Lower lobe of right lung (tissue), 2 donors: ENCODE data around the gene HTD2. TPM values are rescaled to one million over a fixed set of nuclear protein-coding genes. Genes with fewer than 3 reads are reported as not detected.

Experiments
- ATAC-seq, 2 donors: fragments of 200-7000 bp; cut with Tn5 transposase; one replicate each; pipeline ENCODE4 v1.9.1; 2020 to 2022; ENCODE audit warnings: mild to moderate bottlenecking in 2 of 2, moderate library complexity in 2 of 2
- DNase-seq: peaks from one replicate; pipeline ENCODE4 v3.0.0-alpha.2; 2020
- H3K27ac ChIP-seq: fragments of 200-600 bp; one replicate; pipeline ENCODE4 v1.8.0; 2022
- H3K27me3 ChIP-seq: fragments of 200-600 bp; one replicate; pipeline ENCODE4 v1.8.0; 2022; ENCODE audit warnings: low read depth
- H3K36me3 ChIP-seq: fragments of 200-600 bp; one replicate; pipeline ENCODE4 v1.8.0; 2022; ENCODE audit warnings: mild to moderate bottlenecking
- H3K4me1 ChIP-seq: fragments of 200-600 bp; one replicate; pipeline ENCODE4 v1.8.0; 2022
- H3K4me3 ChIP-seq: fragments of 200-600 bp; one replicate; pipeline ENCODE4 v1.8.0; 2022; ENCODE audit warnings: mild to moderate bottlenecking
- H3K9me3 ChIP-seq: fragments of 200-600 bp; one replicate; pipeline ENCODE4 v1.8.0; 2022
- intact Hi-C: fragments of 100-400 bp; cut with DNase I; formaldehyde crosslinking; loops from one replicate; pipeline ENCODE4 v1.11.0; 2022
- total RNA-seq: library from RNA; stranded (reverse); fragmentation: NEBNext Ultra II Directional; extraction: Animal tissue kit (Norgen Biotek cat#: 25700); gene quantifications from one replicate; pipeline ENCODE4 v1.2.1, GENCODE V29; 2021
- TF ChIP-seq, protein P1 (sequence below): fragments of 200-600 bp; IDR thresholded peaks from one replicate; pipeline ENCODE4 v1.8.0; 2022; ENCODE audit warnings: antibody characterized with exemption, mild to moderate bottlenecking
- donor health status: DM: no; HTN: yes; CAD: no; lungs with severe emphysema.

The HTD2 gene
- total RNA-seq, 1 donor from 2014 or later, result 8.7 TPM

DNA sequence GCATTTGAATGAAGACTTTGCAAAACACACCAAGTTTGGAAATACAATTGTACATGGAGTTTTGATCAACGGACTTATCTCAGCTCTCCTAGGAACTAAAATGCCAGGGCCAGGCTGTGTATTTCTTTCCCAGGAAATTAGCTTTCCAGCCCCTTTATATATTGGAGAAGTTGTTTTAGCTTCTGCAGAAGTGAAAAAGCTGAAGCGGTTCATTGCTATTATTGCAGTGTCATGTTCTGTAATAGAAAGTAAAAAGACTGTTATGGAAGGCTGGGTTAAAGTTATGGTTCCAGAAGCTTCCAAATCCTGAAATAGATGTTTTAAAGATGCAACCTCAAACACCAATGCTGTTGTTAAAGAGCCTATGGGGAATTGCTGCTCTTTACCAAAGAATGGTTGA, 11.5 kb downstream of the HTD2 start:
- H3K27me3 ChIP-seq, result no peaks in the 10 kb centered on the region
- H3K9me3 ChIP-seq, result no peaks in the 10 kb centered on the region
- H3K4me1 ChIP-seq, result no peaks in the 10 kb centered on the region
- no peak overlapping the region for H3K27ac ChIP-seq
- no peak for DNase-seq
- no peak for ATAC-seq
- H3K4me3 ChIP-seq, result no peak overlapping the region
- intact Hi-C loops, result no loop called here
- H3K36me3 ChIP-seq, result peaks cover 73% of the 10 kb centered on the region
- TF ChIP-seq, protein P1, sequence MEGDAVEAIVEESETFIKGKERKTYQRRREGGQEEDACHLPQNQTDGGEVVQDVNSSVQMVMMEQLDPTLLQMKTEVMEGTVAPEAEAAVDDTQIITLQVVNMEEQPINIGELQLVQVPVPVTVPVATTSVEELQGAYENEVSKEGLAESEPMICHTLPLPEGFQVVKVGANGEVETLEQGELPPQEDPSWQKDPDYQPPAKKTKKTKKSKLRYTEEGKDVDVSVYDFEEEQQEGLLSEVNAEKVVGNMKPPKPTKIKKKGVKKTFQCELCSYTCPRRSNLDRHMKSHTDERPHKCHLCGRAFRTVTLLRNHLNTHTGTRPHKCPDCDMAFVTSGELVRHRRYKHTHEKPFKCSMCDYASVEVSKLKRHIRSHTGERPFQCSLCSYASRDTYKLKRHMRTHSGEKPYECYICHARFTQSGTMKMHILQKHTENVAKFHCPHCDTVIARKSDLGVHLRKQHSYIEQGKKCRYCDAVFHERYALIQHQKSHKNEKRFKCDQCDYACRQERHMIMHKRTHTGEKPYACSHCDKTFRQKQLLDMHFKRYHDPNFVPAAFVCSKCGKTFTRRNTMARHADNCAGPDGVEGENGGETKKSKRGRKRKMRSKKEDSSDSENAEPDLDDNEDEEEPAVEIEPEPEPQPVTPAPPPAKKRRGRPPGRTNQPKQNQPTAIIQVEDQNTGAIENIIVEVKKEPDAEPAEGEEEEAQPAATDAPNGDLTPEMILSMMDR, result no peak

DNA sequence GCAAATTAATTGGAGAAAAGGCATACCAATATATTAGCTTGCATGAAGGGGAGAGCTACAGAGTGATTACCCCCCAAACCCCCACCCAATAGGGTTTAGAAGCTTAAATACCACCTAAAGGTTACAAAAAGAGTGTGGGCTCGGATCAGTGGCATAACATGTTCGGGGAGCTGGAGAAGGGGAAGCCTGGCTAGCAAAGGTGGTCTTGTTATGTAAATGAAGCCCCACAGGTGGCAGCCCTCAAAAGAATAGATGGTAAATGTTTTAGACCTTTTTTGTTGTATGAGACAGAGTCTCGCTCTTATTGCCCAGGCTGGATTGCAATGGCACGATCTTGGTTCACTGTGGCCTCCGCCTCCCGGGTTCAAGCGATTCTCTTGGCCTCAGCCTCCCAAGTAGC, 15.5 kb downstream of the HTD2 start:
- Histone ChIP-seq H3K36me3 (peaks cover 35% of the 10 kb centered on the region), H3K4me3 (no peak overlapping the region), H3K4me1 (peaks cover 11% of the 10 kb centered on the region), H3K9me3 (no peaks in the 10 kb centered on the region), H3K27me3 (no peaks in the 10 kb centered on the region), H3K27ac (no peak overlapping the region)
- intact Hi-C loops, result loop anchor here (10.0 kb wide), 1 partner anchor 93 kb away; no protein-coding TSS in a partner anchor
- DNase-seq, result no peak
- no peak for ATAC-seq
- TF ChIP-seq, protein P1, result no peak

DNA sequence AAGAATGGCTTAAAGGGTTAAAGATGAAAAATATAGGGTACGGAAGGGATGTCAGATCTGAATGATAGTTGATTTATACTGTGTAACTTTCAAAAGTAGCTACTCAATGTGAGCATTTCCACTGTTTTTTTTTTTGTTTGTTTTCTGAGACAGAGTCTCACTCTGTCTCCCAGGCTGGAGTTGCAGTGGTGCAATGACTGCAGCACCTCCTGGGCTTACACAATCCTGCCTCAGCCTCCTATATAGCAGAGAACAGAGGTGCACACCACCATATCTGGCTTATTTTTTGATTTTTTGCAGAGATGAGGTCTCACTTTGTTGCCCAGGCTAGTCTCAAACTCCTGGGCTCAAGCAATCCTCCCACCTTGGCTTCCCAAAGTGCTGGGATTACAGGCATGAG, 16.5 kb downstream of the HTD2 start:
- TF ChIP-seq, protein P1, result no peak
- Histone ChIP-seq H3K27ac (no peak overlapping the region), H3K9me3 (no peaks in the 10 kb centered on the region), H3K4me1 (peaks cover 11% of the 10 kb centered on the region), H3K36me3 (peaks cover 25% of the 10 kb centered on the region), H3K4me3 (no peak overlapping the region), H3K27me3 (no peaks in the 10 kb centered on the region)
- no peak for DNase-seq
- intact Hi-C loops, result loop anchor here (10.0 kb wide), 1 partner anchor 92 kb away; no protein-coding TSS in a partner anchor
- no peak for ATAC-seq

DNA sequence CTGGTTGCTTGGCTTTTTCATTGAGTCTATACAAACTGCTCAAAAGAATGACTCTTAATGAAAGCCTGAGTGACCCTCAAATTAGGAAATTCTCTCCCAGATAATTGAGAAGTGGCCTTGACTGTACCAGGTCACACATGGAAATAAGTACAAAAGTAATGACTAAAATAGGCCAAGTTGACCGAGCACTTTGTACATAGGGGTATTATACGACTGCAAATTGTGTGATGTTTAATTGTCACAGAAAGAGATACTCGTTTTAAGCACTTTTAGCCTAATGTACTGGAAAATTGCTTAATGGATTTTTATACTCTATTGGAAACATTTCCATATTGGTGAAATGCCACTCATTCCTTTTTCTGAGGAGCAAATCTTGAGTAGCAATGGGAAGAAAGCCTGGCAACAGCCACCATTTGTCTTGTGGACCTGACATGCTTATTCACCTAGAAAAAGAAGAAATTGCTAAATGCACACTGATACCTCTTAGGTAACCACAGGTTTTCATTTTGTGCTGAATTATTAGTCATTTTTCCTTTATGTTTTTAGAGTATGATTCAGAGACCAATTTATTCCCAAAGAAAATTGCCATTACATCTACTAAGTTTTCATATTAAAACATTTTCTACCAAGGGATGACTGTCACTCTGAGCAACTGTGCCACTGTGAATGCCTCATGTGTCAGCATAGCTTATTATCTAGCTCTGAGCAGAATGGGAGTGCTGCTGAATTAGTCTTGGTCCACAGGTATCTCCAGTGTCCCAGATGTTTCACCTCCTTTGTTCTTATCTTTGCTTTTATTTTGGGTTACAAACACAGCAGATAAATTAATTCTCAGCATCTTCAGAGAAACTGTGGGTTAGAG, 17.4 kb downstream of the HTD2 start:
- Histone ChIP-seq H3K4me1 (peaks cover 11% of the 10 kb centered on the region), H3K4me3 (no peak overlapping the region), H3K27ac (no peak overlapping the region), H3K9me3 (no peaks in the 10 kb centered on the region), H3K27me3 (no peaks in the 10 kb centered on the region), H3K36me3 (peaks cover 15% of the 10 kb centered on the region)
- no peak for DNase-seq
- TF ChIP-seq, protein P1, result no peak
- ATAC-seq, result no peak
- intact Hi-C loops, result loop anchor here (10.0 kb wide), 1 partner anchor 91 kb away; no protein-coding TSS in a partner anchor

DNA sequence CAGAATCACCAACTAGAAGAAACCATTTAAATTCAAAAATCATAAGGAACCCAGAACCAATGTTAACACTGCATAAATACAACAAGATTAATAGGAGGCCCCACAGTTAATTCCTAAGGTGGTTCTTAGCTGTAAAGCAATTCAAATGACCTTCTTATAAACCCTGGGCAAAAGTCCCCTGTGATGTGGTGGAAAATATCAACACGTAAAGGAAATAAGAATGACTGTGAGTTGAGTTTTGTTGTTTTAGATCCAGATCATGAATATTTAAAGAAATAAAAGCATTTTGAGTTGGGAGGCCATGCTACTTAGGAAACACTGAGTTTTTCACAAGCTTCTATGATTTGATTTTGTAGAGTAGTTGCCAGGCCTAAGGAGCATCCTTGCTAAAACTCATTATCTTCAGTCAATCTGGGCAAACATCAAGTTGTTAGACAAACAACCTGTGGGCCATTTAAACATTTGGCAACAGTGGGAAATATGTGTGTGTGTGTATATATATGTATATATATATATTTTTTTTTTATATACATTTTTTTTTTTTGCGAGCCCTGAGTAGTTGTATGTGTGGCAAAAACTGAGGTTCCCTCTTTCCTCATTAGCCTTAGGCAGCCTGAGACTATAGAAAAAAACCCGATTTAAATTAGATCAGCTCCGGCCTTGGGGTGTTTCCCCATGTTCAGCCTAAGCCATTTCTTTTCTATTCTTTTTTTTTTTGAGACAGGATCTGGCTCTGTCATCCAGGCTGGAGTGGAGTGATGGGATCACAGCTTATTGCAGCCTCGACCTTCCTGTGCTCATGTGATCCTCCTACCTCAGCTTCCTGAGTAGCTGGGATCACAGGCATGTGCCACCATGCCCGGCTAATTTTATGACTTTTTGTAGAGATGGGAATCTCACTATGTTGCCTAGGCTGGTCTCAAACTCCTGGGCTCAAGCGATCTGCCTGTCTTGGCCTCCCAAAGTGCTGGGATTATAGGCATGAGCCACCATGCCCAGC, 18.4 kb downstream of the HTD2 start:
- H3K4me1 ChIP-seq, result peaks cover 11% of the 10 kb centered on the region
- peak overlapping the region; percentile 50 for H3K27ac ChIP-seq
- no peak for DNase-seq
- H3K4me3 ChIP-seq, result no peak overlapping the region
- TF ChIP-seq, protein P1, result no peak
- H3K36me3 ChIP-seq, result peaks cover 7% of the 10 kb centered on the region
- intact Hi-C loops, result loop anchor here (10.0 kb wide), 1 partner anchor 90 kb away; no protein-coding TSS in a partner anchor
- ATAC-seq, result no peak
- H3K9me3 ChIP-seq, result no peaks in the 10 kb centered on the region
- no peaks in the 10 kb centered on the region for H3K27me3 ChIP-seq
